Osteoblast (primary cell): ENCODE data around the gene FNDC5. TPM values are rescaled to one million over a fixed set of nuclear protein-coding genes. Genes with fewer than 3 reads are reported as not detected.

Source experiments
- DNase-seq: peaks from one replicate; pipeline ENCODE4 v3.0.0; 2011; ENCODE audit warnings: low spot score, mixed read lengths; ENCODE audit not compliant: insufficient read length; ENCODE audit errors: missing footprints
- H2AFZ ChIP-seq: 2 replicates; pipeline ENCODE4 v1.6.0; 2011; ENCODE audit warnings: mild to moderate bottlenecking, low read length
- H3K27ac ChIP-seq: 2 replicates; pipeline ENCODE4 v1.5.1; 2011; ENCODE audit warnings: mild to moderate bottlenecking, low read depth, low read length, moderate library complexity
- H3K27me3 ChIP-seq: 2 replicates; pipeline ENCODE4 v1.6.0; 2012; ENCODE audit warnings: mild to moderate bottlenecking, control low read depth, inconsistent platforms, low read length, moderate library complexity; ENCODE audit not compliant: insufficient read depth
- H3K36me3 ChIP-seq: 2 replicates; pipeline ENCODE4 v1.5.1; 2011; ENCODE audit warnings: mild to moderate bottlenecking, low read length, control low read depth, moderate library complexity; ENCODE audit not compliant: insufficient read depth
- H3K4me1 ChIP-seq: 2 replicates; pipeline ENCODE4 v1.5.1; 2011; ENCODE audit warnings: mild to moderate bottlenecking, low read length, control low read depth, moderate library complexity; ENCODE audit not compliant: insufficient read depth
- H3K4me2 ChIP-seq: 2 replicates; pipeline ENCODE4 v1.6.0; 2011; ENCODE audit warnings: mild to moderate bottlenecking, low read length; ENCODE audit not compliant: insufficient read depth
- H3K4me3 ChIP-seq: fragments of 200-600 bp; sonication (generic); 3 replicates; pipeline ENCODE4 v1.5.1; 2012; ENCODE audit warnings: mild to moderate bottlenecking, low read length, inconsistent platforms; ENCODE audit not compliant: insufficient read depth
- H3K79me2 ChIP-seq: 2 replicates; pipeline ENCODE4 v1.6.0; 2012; ENCODE audit warnings: mild to moderate bottlenecking, low read length, control low read depth, inconsistent platforms; ENCODE audit not compliant: insufficient read depth
- H3K9me3 ChIP-seq: 2 replicates; pipeline ENCODE4 v1.5.1; 2011; ENCODE audit warnings: low read depth, low read length, control low read depth
- H4K20me1 ChIP-seq: 2 replicates; pipeline ENCODE4 v1.6.0; 2012; ENCODE audit warnings: mild to moderate bottlenecking, low read length, control low read depth; ENCODE audit not compliant: insufficient read depth
- CTCF ChIP-seq: IDR thresholded peaks from 2 replicates; pipeline ENCODE4 v1.5.1; 2011; ENCODE audit warnings: mild to moderate bottlenecking, low read depth, low read length, moderate library complexity; ENCODE audit errors: extremely low read depth
- total RNA-seq: library from RNA; depleted of rRNA; stranded (reverse); fragments of >200 nt; gene quantifications from 2 replicates; pipeline ENCODE4 v1.2.3, GENCODE V29; 2012

The FNDC5 gene
- total RNA-seq, 1 donor = 0.36 TPM

- H3K27me3 ChIP-seq = peaks cover 13% of the 10 kb centered on the region
Measured at GRCh38 chr1:32895325-32896215, 24.9 kb upstream of the FNDC5 start.

GRCh38 chr1:32894681-32895080 lies 24.0 kb upstream of the FNDC5 start:
- Histone ChIP-seq H3K9me3 (no peaks in the 10 kb centered on the region), H3K4me1 (no peaks in the 10 kb centered on the region), H4K20me1 (no peaks in the 10 kb centered on the region), H3K36me3 (no peaks in the 10 kb centered on the region), H3K27ac (no peak overlapping the region), H3K27me3 (peaks cover 13% of the 10 kb centered on the region), H3K4me2 (no peak overlapping the region), H2AFZ (no peak overlapping the region), H3K79me2 (no peaks in the 10 kb centered on the region), H3K4me3 (no peak overlapping the region)
- no peak for TF ChIP-seq CTCF
- DNase-seq = peak; percentile 63

More at GRCh38 chr1:32895325-32896215, 24.9 kb upstream of the FNDC5 start:
- no peaks in the 10 kb centered on the region for H3K79me2 ChIP-seq
- DNase-seq = peak; percentile 76
- H3K4me2 ChIP-seq = no peak overlapping the region
- no peak overlapping the region for H3K4me3 ChIP-seq
- no peaks in the 10 kb centered on the region for H3K9me3 ChIP-seq
- no peaks in the 10 kb centered on the region for H4K20me1 ChIP-seq
- no peaks in the 10 kb centered on the region for H3K36me3 ChIP-seq
- H3K27ac ChIP-seq = no peak overlapping the region
- TF ChIP-seq CTCF = no peak
- peaks cover under 1% of the 10 kb centered on the region for H3K4me1 ChIP-seq
- H2AFZ ChIP-seq = no peak overlapping the region

GRCh38 chr1:32894019-32894600 lies 23.4 kb upstream of the FNDC5 start:
- no peaks in the 10 kb centered on the region for H3K79me2 ChIP-seq
- no peak overlapping the region for H3K4me2 ChIP-seq
- H3K9me3 ChIP-seq = no peaks in the 10 kb centered on the region
- DNase-seq = peak; percentile 67
- no peaks in the 10 kb centered on the region for H4K20me1 ChIP-seq
- no peaks in the 10 kb centered on the region for H3K4me1 ChIP-seq
- H3K36me3 ChIP-seq = no peaks in the 10 kb centered on the region
- H3K4me3 ChIP-seq = no peak overlapping the region
- no peak for TF ChIP-seq CTCF
- peaks cover 13% of the 10 kb centered on the region for H3K27me3 ChIP-seq
- H3K27ac ChIP-seq = no peak overlapping the region
- no peak overlapping the region for H2AFZ ChIP-seq
